HEK293T (cell line): Measurements from ENCODE around the gene MACROD2.

ENCODE experiments used
- CTCF ChIA-PET: fragments of 350-600 bp; formaldehyde crosslinking; extraction: SDS; loops from one replicate; lab custom pipeline; 2021; ENCODE audit warnings: antibody characterized with exemption, inconsistent platforms; lab: Yijun Ruan, JAX
- POLR2A ChIA-PET: fragments of 350-600 bp; formaldehyde crosslinking; extraction: SDS; loops from one replicate; lab custom pipeline; 2020; ENCODE audit warnings: antibody characterized with exemption, inconsistent platforms; lab: Yijun Ruan, JAX
- DNase-seq: peaks from one replicate; pipeline ENCODE4 v3.0.0; 2012; ENCODE audit warnings: mixed read lengths; ENCODE audit errors: extremely low spot score
- ARNT ChIP-seq: fragments of 450-650 bp; IDR thresholded peaks from 2 replicates; pipeline ENCODE4 v1.6.1; 2017; ENCODE audit warnings: mild to moderate bottlenecking
- BHLHE40 ChIP-seq: fragments of 450-650 bp; IDR thresholded peaks from 2 replicates; pipeline ENCODE4 v1.6.1; 2016; ENCODE audit warnings: mild to moderate bottlenecking, moderate library complexity, borderline replicate concordance
- CTBP1 ChIP-seq: fragments of 450-650 bp; IDR thresholded peaks from 2 replicates; pipeline ENCODE4 v1.6.1; 2016; ENCODE audit warnings: borderline replicate concordance
- ELF4 ChIP-seq: fragments of 450-650 bp; IDR thresholded peaks from 2 replicates; pipeline ENCODE4 v1.6.1; 2017; ENCODE audit warnings: antibody characterized with exemption
- FOXA1 ChIP-seq: fragments of 450-650 bp; IDR thresholded peaks from 2 replicates; pipeline ENCODE4 v1.6.1; 2016; ENCODE audit warnings: mild to moderate bottlenecking
- FOXK2 ChIP-seq: fragments of 450-650 bp; IDR thresholded peaks from 2 replicates; pipeline ENCODE4 v1.6.1; 2016; ENCODE audit warnings: mild to moderate bottlenecking
- FOXM1 ChIP-seq: fragments of 450-650 bp; IDR thresholded peaks from 2 replicates; pipeline ENCODE4 v1.6.1; 2017; ENCODE audit warnings: mild to moderate bottlenecking, borderline replicate concordance
- HDGF ChIP-seq: fragments of 450-650 bp; IDR thresholded peaks from 2 replicates; pipeline ENCODE4 v1.6.1; 2017; ENCODE audit warnings: antibody characterized with exemption, borderline replicate concordance
- L3MBTL2 ChIP-seq: fragments of 450-650 bp; conservative IDR thresholded peaks from 2 replicates; pipeline ENCODE4 v1.6.1; 2016; ENCODE audit warnings: mild to moderate bottlenecking
- LEF1 ChIP-seq: fragments of 450-650 bp; IDR thresholded peaks from 2 replicates; pipeline ENCODE4 v1.6.1; 2017; ENCODE audit warnings: mild to moderate bottlenecking, borderline replicate concordance
- NFRKB ChIP-seq: fragments of 450-650 bp; IDR thresholded peaks from 2 replicates; pipeline ENCODE4 v1.6.1; 2016; ENCODE audit warnings: mild to moderate bottlenecking, moderate library complexity
- SP1 ChIP-seq: fragments of 450-650 bp; IDR thresholded peaks from 2 replicates; pipeline ENCODE4 v1.6.1; 2017
- SUZ12 ChIP-seq: fragments of 450-650 bp; IDR thresholded peaks from 2 replicates; pipeline ENCODE4 v1.6.1; 2016; ENCODE audit warnings: mild to moderate bottlenecking
- TARDBP ChIP-seq: fragments of 450-650 bp; IDR thresholded peaks from 2 replicates; pipeline ENCODE4 v1.6.1; 2016
- ZNF384 ChIP-seq: fragments of 450-650 bp; IDR thresholded peaks from 2 replicates; pipeline ENCODE4 v1.6.1; 2016
- TF ChIP-seq, protein P1 (sequence below): fragments of 450-650 bp; IDR thresholded peaks from 2 replicates; pipeline ENCODE4 v1.6.1; 2016

Gene MACROD2

DNA sequence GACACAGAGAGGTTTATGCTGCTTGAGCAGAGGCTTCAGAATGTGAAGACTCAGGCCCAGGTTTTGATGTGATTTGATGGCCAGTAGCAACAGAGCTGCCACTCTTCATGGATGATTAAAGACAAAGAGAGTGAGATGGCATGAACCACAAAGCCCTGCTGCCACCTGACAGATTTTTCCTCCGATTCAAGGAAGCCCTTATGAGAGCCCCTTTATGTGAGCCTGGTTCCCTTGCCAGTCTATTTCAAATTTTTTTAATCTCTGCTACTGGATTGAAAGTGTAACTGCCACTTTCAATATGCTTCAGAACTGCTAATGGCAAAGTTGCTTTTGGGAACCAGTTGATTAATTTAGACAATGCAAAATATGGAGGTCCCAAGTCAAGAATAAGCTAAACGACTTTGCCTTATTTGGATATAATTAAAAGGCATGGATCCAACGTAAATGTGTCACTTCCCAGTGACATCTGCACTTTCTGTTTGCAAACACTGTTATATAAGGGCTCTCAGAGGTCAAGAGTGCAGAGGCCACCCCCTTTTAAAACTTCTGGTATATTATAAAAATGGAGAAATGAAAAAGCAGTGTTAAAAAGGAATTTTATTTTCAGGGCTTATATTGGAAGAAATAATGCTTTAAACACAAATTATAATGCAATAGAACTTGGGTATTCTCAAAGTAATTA is 581.0 kb downstream of the MACROD2 start:
- POLR2A ChIA-PET = no interaction called here
- no peak for DNase-seq
- TF ChIP-seq TARDBP (no peak), SP1 (no peak), BHLHE40 (no peak), FOXK2 (no peak), CTBP1 (no peak), HDGF (no peak), ELF4 (no peak), FOXA1 (no peak), L3MBTL2 (no peak), SUZ12 (no peak), ARNT (no peak), LEF1 (no peak)
- TF ChIP-seq, protein P1, sequence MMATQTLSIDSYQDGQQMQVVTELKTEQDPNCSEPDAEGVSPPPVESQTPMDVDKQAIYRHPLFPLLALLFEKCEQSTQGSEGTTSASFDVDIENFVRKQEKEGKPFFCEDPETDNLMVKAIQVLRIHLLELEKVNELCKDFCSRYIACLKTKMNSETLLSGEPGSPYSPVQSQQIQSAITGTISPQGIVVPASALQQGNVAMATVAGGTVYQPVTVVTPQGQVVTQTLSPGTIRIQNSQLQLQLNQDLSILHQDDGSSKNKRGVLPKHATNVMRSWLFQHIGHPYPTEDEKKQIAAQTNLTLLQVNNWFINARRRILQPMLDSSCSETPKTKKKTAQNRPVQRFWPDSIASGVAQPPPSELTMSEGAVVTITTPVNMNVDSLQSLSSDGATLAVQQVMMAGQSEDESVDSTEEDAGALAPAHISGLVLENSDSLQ = no peak
- CTCF ChIA-PET = no interaction called here

DNA sequence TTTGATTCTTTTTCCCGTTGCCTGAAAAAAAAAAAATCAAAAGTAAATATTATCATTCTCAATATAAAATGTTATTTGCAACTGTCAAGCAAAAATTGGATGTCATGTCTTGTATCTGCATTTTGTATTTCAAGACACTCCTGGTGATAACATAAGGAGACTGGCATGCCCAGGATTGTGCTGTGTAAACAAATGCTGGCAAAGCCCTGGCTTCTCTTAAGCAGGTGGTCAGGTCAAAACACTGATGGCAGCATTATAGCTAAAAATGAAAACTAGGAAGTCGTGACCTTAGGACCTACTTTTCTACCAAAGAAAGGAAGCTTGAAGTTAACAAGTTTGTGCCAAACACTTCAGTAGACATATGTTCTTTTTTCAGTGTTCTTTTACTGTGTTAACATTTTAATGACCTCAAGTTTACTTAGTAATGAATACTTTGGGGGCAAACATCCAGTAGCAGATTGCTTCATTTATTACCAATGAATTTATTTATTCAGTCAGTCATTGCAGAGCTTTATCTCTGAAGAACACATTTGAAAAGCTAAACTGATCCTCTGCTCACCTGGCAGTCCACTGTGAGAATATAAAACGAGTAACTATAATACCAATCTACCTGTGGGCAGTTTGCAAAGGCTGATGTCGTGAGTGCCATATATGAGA is 585.2 kb downstream of the MACROD2 start:
- POLR2A ChIA-PET = no interaction called here
- no peak for TF ChIP-seq SP1
- no peak for TF ChIP-seq FOXK2
- TF ChIP-seq ARNT = no peak
- no peak for DNase-seq
- CTCF ChIA-PET = no interaction called here

DNA sequence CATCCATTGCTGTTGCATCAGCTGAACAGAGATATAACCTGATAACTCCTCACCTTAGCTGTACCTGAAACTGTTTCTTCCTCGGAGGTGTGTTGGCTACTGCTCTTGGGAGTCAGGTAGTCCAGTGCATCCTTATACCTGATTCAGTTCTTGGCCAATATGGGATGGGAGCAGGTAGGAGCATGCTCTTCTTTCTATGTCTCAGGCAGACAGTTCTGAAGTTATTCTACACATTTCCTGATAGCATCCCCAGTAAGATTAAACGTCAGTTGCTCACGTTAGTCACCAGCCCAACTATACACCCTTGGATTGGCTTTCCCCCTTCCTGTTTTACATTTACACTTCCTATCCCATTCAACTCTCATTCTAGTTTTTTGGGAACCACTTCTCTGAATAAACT is 586.4 kb downstream of the MACROD2 start:
- TF ChIP-seq FOXA1 (no peak), BHLHE40 (no peak), TARDBP (no peak), FOXK2 (no peak), FOXM1 (no peak), ZNF384 (no peak), HDGF (no peak), SP1 (no peak), CTBP1 (no peak)
- ChIA-PET POLR2A (no interaction called here), CTCF (interaction anchor here (1.3 kb wide), 1 partner anchor 8 kb away, joined by 3 read pairs; no protein-coding TSS in a partner anchor)
- DNase-seq = no peak

DNA sequence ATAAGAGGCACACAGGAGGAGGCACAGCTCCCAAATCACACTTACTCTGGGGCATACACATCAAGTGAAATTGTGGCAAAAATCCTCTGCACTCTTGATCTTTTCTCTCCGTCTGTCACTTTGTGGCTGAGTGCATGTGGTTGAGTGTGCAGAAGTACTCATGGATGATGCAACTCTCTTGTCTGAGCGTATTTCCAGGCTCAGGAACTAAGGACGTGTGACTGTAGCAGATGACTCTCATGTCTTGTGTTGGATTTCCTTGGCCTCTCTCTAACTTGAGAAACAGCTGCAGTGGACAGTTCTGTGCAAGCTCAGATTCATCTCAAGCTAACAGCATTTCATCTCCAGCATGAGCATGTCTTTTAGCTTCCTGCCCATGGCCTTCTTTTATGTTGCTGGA is 587.5 kb downstream of the MACROD2 start:
- TF ChIP-seq BHLHE40 (no peak), NFRKB (no peak), SUZ12 (no peak), ARNT (no peak), L3MBTL2 (no peak), TARDBP (no peak)
- no peak for DNase-seq
- ChIA-PET POLR2A (no interaction called here), CTCF (no interaction called here)

DNA sequence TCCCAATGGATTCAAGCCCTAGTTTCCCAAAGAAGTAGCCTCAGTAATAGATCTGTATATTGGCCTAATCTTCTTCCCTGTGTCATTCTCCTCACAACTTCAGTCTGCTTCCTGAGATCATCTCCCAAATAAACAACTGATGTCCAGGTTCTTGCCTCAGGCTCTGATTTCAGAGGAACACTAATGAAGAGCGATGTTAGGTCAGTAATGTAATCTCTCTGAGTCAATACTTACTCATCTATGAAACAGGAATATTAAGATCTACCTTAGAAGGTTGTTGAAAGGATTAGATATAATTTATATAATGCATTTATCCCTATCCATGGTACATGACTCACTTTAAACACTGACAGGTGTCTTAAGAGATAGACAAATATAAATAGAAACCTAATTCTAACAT is 588.1 kb downstream of the MACROD2 start:
- CTCF ChIA-PET = no interaction called here
- DNase-seq = no peak
- TF ChIP-seq SP1 = no peak
- TF ChIP-seq L3MBTL2 = no peak
- POLR2A ChIA-PET = no interaction called here

DNA sequence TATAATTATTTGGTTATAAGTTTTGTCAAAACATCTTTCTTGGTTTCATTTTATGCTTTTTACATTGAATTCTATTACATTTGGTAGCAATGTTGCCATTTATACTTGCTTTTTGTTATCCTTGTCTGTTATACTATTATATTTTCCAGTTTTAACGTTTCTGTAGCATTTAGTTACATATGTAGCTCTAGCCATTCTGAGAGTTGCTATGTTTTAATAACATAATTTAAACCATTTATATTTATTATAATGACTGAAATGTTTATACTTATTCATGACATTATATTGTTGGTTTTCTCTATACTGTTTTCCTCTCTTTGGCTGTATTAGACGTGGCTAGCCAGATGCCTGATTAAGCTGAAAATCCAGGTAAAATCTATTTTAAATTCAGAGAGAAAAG is 594.1 kb downstream of the MACROD2 start:
- no peak for DNase-seq
- ChIA-PET CTCF (interaction anchor here (0.6 kb wide), 1 partner anchor 8 kb away, joined by 3 read pairs; no protein-coding TSS in a partner anchor), POLR2A (no interaction called here)
- TF ChIP-seq CTBP1 (no peak), SP1 (no peak), ELF4 (no peak), LEF1 (no peak), ZNF384 (no peak), BHLHE40 (no peak), SUZ12 (no peak)

DNA sequence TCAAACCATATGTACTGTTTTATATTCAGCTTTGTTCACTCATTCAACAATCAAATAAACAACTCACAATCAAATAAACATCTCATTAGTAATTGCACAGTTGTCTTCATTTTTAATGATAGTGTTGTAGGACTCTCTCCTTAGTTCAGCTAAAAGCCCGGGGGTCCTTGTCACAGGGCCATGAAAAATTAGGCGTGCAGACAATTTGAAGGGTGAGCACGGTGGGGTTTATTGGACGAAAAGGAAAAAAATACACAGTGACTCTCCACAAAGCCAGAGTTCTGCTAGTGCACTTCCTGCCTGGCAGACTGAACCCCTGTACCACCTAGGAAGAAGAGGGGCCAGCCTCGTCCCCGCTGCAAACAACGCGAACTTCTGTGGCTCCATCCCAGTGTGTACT is 599.7 kb downstream of the MACROD2 start:
- no peak for TF ChIP-seq SP1
- no peak for TF ChIP-seq HDGF
- no peak for TF ChIP-seq TARDBP
- CTCF ChIA-PET = interaction anchor here (0.6 kb wide), 1 partner anchor 1207 kb away, joined by 5 read pairs; no protein-coding TSS in a partner anchor
- POLR2A ChIA-PET = no interaction called here
- no peak for DNase-seq

DNA sequence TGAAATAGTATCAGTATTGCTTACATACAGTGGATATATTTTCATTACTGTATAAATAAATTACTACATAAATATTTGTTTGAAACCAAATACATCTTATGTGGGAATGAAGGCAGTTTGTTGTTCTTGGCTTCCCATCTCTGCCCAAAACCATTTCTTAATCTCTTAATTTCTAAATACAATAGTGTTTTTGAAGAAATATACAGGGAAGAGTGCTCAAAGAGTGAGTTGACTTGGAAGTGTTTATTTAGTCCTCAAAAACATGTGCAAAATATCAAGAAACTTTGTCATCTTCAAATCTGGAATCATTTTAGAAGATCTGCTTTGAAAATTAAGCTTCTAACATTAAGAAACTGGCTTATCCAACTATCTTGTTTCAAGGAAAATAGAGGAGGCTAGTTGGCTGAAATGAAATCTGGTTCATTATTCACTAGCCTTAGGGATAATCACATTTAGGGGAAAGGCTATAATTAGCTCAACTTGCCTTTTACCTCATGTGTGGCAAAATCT is 601.9 kb downstream of the MACROD2 start:
- DNase-seq = no peak
- TF ChIP-seq ARNT (no peak), LEF1 (no peak), ELF4 (no peak), SP1 (no peak), FOXM1 (no peak), ZNF384 (no peak)
- ChIA-PET CTCF (no interaction called here), POLR2A (no interaction called here)
